ENCODE results near the gene KIAA2012. TPM values are rescaled to one million over a fixed set of nuclear protein-coding genes. Genes with fewer than 3 reads are reported as not detected.

The KIAA2012 gene
- total RNA-seq, 2 experiments from 2014 or later, result not detected

- no peaks in the 10 kb centered on the region for H3K9me2 ChIP-seq (ENCODE audit: insufficient read depth, low read length)
- no peaks in the 10 kb centered on the region for H3K36me3 ChIP-seq (ENCODE audit: insufficient read depth, low read length)
- no peaks in the 10 kb centered on the region for H3K9me3 ChIP-seq (ENCODE audit: low read length)
- DNase-seq (ENCODE audit: low spot score), result no peak
- no peak overlapping the region for H3K27ac ChIP-seq (ENCODE audit: low read depth, low read length, poor library complexity, severe bottlenecking)
- ChIA-PET POLR2A (no interaction called here), CTCF (ENCODE audit: unreplicated experiment) (no interaction called here)
- TF ChIP-seq EZH2phosphoT487 (IDR thresholded peaks at IDR 0.05; ENCODE audit: borderline replicate concordance, low read depth, low read length), result no peak
- no peak for TF ChIP-seq CTCF (conservative IDR thresholded peaks at IDR 0.05; ENCODE audit: low read length)
- no peak overlapping the region for H2AFZ ChIP-seq (ENCODE audit: low read length)
- no peak overlapping the region for H3K4me3 ChIP-seq (ENCODE audit: low read depth, low read length, poor library complexity, severe bottlenecking)
- no TSS peak for BruUV-seq (replicated peaks)
- peaks cover 16% of the 10 kb centered on the region for H3K4me1 ChIP-seq (ENCODE audit: insufficient read depth, low read length, poor library complexity, severe bottlenecking)
- no peaks in the 10 kb centered on the region for H4K20me1 ChIP-seq (ENCODE audit: insufficient read depth, low read length)
- intact Hi-C loops (cut with micrococcal nuclease; ENCODE audit: unreplicated experiment), result no loop called here
- no peak overlapping the region for H3K4me2 ChIP-seq (ENCODE audit: low read length)
- no peaks in the 10 kb centered on the region for H3K79me2 ChIP-seq (ENCODE audit: insufficient read depth, low read depth, low read length)
Measured at GRCh38 chr2:202037086-202037485, 36.0 kb upstream of the KIAA2012 start.

- ChIA-PET POLR2A (interaction anchor here (0.6 kb wide), 1 partner anchor 571 kb away, joined by 3 read pairs; no protein-coding TSS in a partner anchor), CTCF (ENCODE audit: unreplicated experiment) (no interaction called here)
- Histone ChIP-seq H3K9me3 (ENCODE audit: low read length) (no peaks in the 10 kb centered on the region), H3K27ac (ENCODE audit: low read depth, low read length, poor library complexity, severe bottlenecking) (no peak overlapping the region), H3K9me2 (ENCODE audit: insufficient read depth, low read length) (no peaks in the 10 kb centered on the region), H3K79me2 (ENCODE audit: insufficient read depth, low read depth, low read length) (no peaks in the 10 kb centered on the region), H3K36me3 (ENCODE audit: insufficient read depth, low read length) (no peaks in the 10 kb centered on the region), H3K4me1 (ENCODE audit: insufficient read depth, low read length, poor library complexity, severe bottlenecking) (peaks cover 6% of the 10 kb centered on the region), H3K4me2 (ENCODE audit: low read length) (no peak overlapping the region), H4K20me1 (ENCODE audit: insufficient read depth, low read length) (no peaks in the 10 kb centered on the region), H3K4me3 (ENCODE audit: low read depth, low read length, poor library complexity, severe bottlenecking) (no peak overlapping the region), H2AFZ (ENCODE audit: low read length) (no peak overlapping the region)
- no peak for TF ChIP-seq EZH2phosphoT487 (IDR thresholded peaks at IDR 0.05; ENCODE audit: borderline replicate concordance, low read depth, low read length)
- no peak for TF ChIP-seq CTCF (conservative IDR thresholded peaks at IDR 0.05; ENCODE audit: low read length)
- intact Hi-C loops (cut with micrococcal nuclease; ENCODE audit: unreplicated experiment), result no loop called here
- BruUV-seq (replicated peaks), result no TSS peak
- no peak for DNase-seq (ENCODE audit: low spot score)
Measured at GRCh38 chr2:202038471-202039277, 34.4 kb upstream of the KIAA2012 start.
